ENCODE results near the gene TTF2.
"Not testable (repeated sequence)": the region's sequence is repeated elsewhere in the genome, so short reads cannot be mapped to it uniquely, and the experiment has no call there.

TTF2 gene

GRCh38 chr1:117094841-117095604, 34.9 kb downstream of the TTF2 start:
- DNase-seq, result no peak

- DNase-seq, result no peak
These were observed 36.9 kb downstream of the TTF2 start for GRCh38 chr1:117096951-117097408.

- no peak for DNase-seq
These were observed 37.3 kb downstream of the TTF2 start for GRCh38 chr1:117097443-117097842.

GRCh38 chr1:117098287-117098890, 38.3 kb downstream of the TTF2 start:
- DNase-seq, result no peak

GRCh38 chr1:117101334-117101733, 41.2 kb downstream of the TTF2 start:
- DNase-seq, result no peak

- DNase-seq, result not testable (repeated sequence)
These were observed 41.7 kb downstream of the TTF2 start for GRCh38 chr1:117101858-117102257.

GRCh38 chr1:117104986-117105385, 44.9 kb downstream of the TTF2 start:
- DNase-seq, result no peak

GRCh38 chr1:117105722-117106121, 45.6 kb downstream of the TTF2 start:
- DNase-seq, result no peak

GRCh38 chr1:117106478-117106877, 46.4 kb downstream of the TTF2 start:
- no peak for DNase-seq

- DNase-seq, result no peak
These were observed 47.2 kb downstream of the TTF2 start for GRCh38 chr1:117107364-117107763.

GRCh38 chr1:117110774-117111173, 50.6 kb downstream of the TTF2 start:
- no peak for DNase-seq

GRCh38 chr1:117112047-117112717, 52.1 kb downstream of the TTF2 start:
- no peak for DNase-seq

- no peak for DNase-seq
These were observed 53.1 kb downstream of the TTF2 start for GRCh38 chr1:117113199-117113598.

- no peak for DNase-seq
These were observed 54.8 kb downstream of the TTF2 start for GRCh38 chr1:117114877-117115276.

GRCh38 chr1:117116090-117116783, 56.1 kb downstream of the TTF2 start:
- no peak for DNase-seq

GRCh38 chr1:117116784-117117130, 56.6 kb downstream of the TTF2 start:
- DNase-seq, result no peak

- no peak for DNase-seq
These were observed 57.6 kb downstream of the TTF2 start for GRCh38 chr1:117117697-117118096.

- DNase-seq, result no peak
These were observed 58.0 kb downstream of the TTF2 start for GRCh38 chr1:117118137-117118536.

- DNase-seq, result not testable (repeated sequence)
These were observed 59.0 kb downstream of the TTF2 start for GRCh38 chr1:117119144-117119543.

GRCh38 chr1:117120774-117121588, 60.9 kb downstream of the TTF2 start:
- no peak for DNase-seq

- peak; percentile 95 to 98 for DNase-seq
These were observed 61.6 kb downstream of the TTF2 start, which contains the start of gene TRIM45 for GRCh38 chr1:117121589-117122329. Gene TRIM45, minus strand, starts transcription at chr1:117121749. Its CDS starts 548 bp downstream, at chr1:117121201.

Data from NCI-H446 (cell line).